Heart left ventricle (tissue), 13 donors: Measurements from ENCODE around the gene TP53TG5.

Source experiments
- CTCF ChIP-seq, 12 donors: fragments of 200-600 bp; sonication (generic) in 4 of 12; IDR thresholded peaks; one replicate each; pipeline versions ENCODE4 v1.5.0 to v1.8.0; 2018 to 2022; ENCODE audit warnings: antibody characterized with exemption in 12 of 12, mild to moderate bottlenecking in 5 of 12
- POLR2A ChIP-seq, 2 donors: fragments of 450-650 bp; IDR thresholded peaks; one replicate each; pipeline ENCODE4 v1.6.1; 2017; ENCODE audit warnings: antibody characterized with exemption in 2 of 2, mild to moderate bottlenecking in 2 of 2, moderate library complexity in 2 of 2
- donor health status: ischemic (EF 13 %, LVEDD 7.1; RV severe dilation, severe dysfunction).
- donor health status: DM: no; HTN: yes; CAD: no.
- donor health status: DM: no; HTN: no; CAD: no.
- donor health status: ischemic (EF 25% LVEDD 6.9; RV normal size, moderate dysfunction).
- donor health status: ischemic (EF 25% LVEDD 5.7; RV mildly dilated, moderate dysfunction).
- donor health status: ischemic (EF 35%, LVEDD 5.7; RV mildly dilated, moderate dysfunction).
- donor health status: nonischemic (EF 11% LVEDD 7.7; RV severe dilation, severe dysfunction).
- donor health status: DM: yes; HTN: yes; CAD: no.
- donor health status: PGD.
- donor health status: ischemic (EF 29% LVEDD 5.4; RV normal size, mild dysfunction).
- donor health status: nonischemic (EF 23%, LVEDD 6.1; RV moderate dilation, normal function).

GRCh38 chr20:45359406-45360148, 18.5 kb downstream of the TP53TG5 start:
- TF ChIP-seq CTCF (IDR thresholded peaks at IDR 0.05) (no peak), POLR2A (IDR thresholded peaks at IDR 0.05) (no peak)
